ENCODE results near the gene SMARCA2. TPM values are rescaled to one million over a fixed set of nuclear protein-coding genes. Genes with fewer than 3 reads are reported as not detected.

Gene SMARCA2
- polyA plus RNA-seq, 1 donor from 2014 or later = 150 TPM

DNA sequence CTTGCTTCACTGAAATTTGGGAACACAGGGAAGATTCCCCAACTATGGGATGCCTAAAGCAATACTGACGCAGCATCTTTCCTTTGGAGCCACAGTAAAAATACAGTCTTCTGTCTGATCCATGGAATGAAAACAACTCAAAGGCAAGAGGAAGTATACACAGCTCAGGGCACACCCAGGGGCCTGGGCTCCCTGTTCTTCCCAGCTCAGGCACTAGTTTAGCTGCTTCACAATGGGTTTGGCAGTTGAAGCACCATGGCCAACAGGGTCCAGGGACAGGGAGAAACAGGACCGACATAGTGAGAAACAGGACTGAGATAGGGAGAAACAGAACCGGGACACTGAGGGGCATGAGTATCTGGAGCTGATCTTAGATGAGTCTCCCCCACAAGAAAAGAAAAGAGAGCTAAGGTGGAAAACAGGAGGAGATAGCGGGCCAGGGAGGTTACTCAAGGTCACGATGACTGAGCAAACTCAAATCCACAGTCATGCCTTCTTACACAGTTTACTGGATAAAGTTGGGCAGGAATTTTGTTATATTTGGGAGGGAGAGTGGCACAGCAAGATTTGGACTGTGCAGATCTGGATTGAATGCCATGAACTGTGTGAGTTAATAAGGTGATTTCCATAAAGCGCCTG lies 198.8 kb downstream of the SMARCA2 start:
- Histone ChIP-seq H4K20me1 (ENCODE audit: insufficient read depth) (no peaks in the 10 kb centered on the region), H3K4me3 (ENCODE audit: low read length) (no peak overlapping the region), H3K27ac (ENCODE audit: low read length) (no peak overlapping the region), H3K4me2 (ENCODE audit: low read length) (no peak overlapping the region), H3K9me2 (ENCODE audit: insufficient read depth, low read length) (no peaks in the 10 kb centered on the region), H2AFZ (ENCODE audit: low read depth, low read length) (no peak overlapping the region), H3K79me2 (replicated peaks; ENCODE audit: insufficient read depth, low read length) (no peaks in the 10 kb centered on the region), H3K27me3 (ENCODE audit: insufficient read depth, low read depth, low read length) (no peaks in the 10 kb centered on the region), H3F3A (ENCODE audit: insufficient read depth, low read length, poor library complexity, severe bottlenecking) (no peaks in the 10 kb centered on the region), H3K9me3 (ENCODE audit: low read length) (no peaks in the 10 kb centered on the region), H3K9ac (ENCODE audit: low read length) (no peak overlapping the region), H3K36me3 (ENCODE audit: insufficient read depth, low read length) (no peaks in the 10 kb centered on the region)
- TF ChIP-seq SMC3 (conservative IDR thresholded peaks at IDR 0.05; ENCODE audit: poor library complexity) = no peak
- TF ChIP-seq EP300 (conservative IDR thresholded peaks at IDR 0.05; ENCODE audit: poor library complexity, severe bottlenecking) = no peak
- no peak for TF ChIP-seq REST (IDR thresholded peaks at IDR 0.05; ENCODE audit: borderline replicate concordance)
- TF ChIP-seq POLR2AphosphoS5 (IDR thresholded peaks at IDR 0.05) = no peak
- no peak for TF ChIP-seq RAD21 (conservative IDR thresholded peaks at IDR 0.05)
- TF ChIP-seq TAF1 (IDR thresholded peaks at IDR 0.05; ENCODE audit: low read depth) = no peak
- TF ChIP-seq CTCF (IDR thresholded peaks at IDR 0.05; ENCODE audit: poor library complexity, severe bottlenecking) = no peak
- no peak for TF ChIP-seq MXI1 (conservative IDR thresholded peaks at IDR 0.05; ENCODE audit: poor library complexity, severe bottlenecking)
- TF ChIP-seq EZH2 (IDR thresholded peaks at IDR 0.05; ENCODE audit: borderline replicate concordance, insufficient read depth, low read length, poor library complexity, severe bottlenecking) = no peak

DNA sequence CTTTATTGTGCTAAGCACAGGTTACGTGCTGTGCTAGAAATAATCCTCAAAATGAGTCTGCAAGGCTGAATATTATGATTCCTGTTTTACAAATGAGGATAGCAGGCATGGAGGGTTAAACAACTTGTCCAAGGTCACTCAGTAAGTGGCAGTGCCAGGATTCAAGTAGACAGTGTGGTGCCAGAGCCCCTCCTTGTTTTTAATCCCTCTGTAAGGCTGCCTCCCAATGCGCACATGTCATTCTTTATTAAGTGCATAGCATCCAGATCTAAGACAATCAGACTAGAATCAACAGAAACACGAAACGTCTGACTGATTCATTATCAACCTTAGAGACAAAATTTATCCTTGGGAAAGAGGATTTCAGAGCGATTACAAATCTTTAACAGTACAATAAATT lies 199.6 kb downstream of the SMARCA2 start:
- Histone ChIP-seq H3K79me2 (replicated peaks; ENCODE audit: insufficient read depth, low read length) (no peaks in the 10 kb centered on the region), H3K27me3 (ENCODE audit: insufficient read depth, low read depth, low read length) (no peaks in the 10 kb centered on the region), H3K4me3 (ENCODE audit: low read length) (no peak overlapping the region), H3K36me3 (ENCODE audit: insufficient read depth, low read length) (no peaks in the 10 kb centered on the region), H4K20me1 (ENCODE audit: insufficient read depth) (no peaks in the 10 kb centered on the region), H3F3A (ENCODE audit: insufficient read depth, low read length, poor library complexity, severe bottlenecking) (no peaks in the 10 kb centered on the region), H3K9ac (ENCODE audit: low read length) (no peak overlapping the region), H3K4me2 (ENCODE audit: low read length) (no peak overlapping the region), H3K27ac (ENCODE audit: low read length) (no peak overlapping the region), H2AFZ (ENCODE audit: low read depth, low read length) (no peak overlapping the region), H3K9me3 (ENCODE audit: low read length) (no peaks in the 10 kb centered on the region), H3K9me2 (ENCODE audit: insufficient read depth, low read length) (no peaks in the 10 kb centered on the region)
- TF ChIP-seq POLR2AphosphoS5 (IDR thresholded peaks at IDR 0.05) (no peak), EP300 (conservative IDR thresholded peaks at IDR 0.05; ENCODE audit: poor library complexity, severe bottlenecking) (no peak), RAD21 (conservative IDR thresholded peaks at IDR 0.05) (no peak), SMC3 (conservative IDR thresholded peaks at IDR 0.05; ENCODE audit: poor library complexity) (no peak), REST (IDR thresholded peaks at IDR 0.05; ENCODE audit: borderline replicate concordance) (no peak), MXI1 (conservative IDR thresholded peaks at IDR 0.05; ENCODE audit: poor library complexity, severe bottlenecking) (no peak), CTCF (IDR thresholded peaks at IDR 0.05; ENCODE audit: poor library complexity, severe bottlenecking) (no peak), TAF1 (IDR thresholded peaks at IDR 0.05; ENCODE audit: low read depth) (no peak), EZH2 (IDR thresholded peaks at IDR 0.05; ENCODE audit: borderline replicate concordance, insufficient read depth, low read length, poor library complexity, severe bottlenecking) (no peak)
